Activated CD8-positive, alpha-beta T cell treated with anti-CD3 and anti-CD28 coated beads, Interleukin-2, amount 10 ng/mL, durations not matched to agents 7 days and 5 days (primary cell): ENCODE results near the gene HS3ST5. TPM values are rescaled to one million over a fixed set of nuclear protein-coding genes. Genes with fewer than 3 reads are reported as not detected.
"Not testable (repeated sequence)": the region's sequence is repeated elsewhere in the genome, so short reads cannot be mapped to it uniquely, and the experiment has no call there.

Experiments
- ATAC-seq: fragments of 150-1000 bp; cut with Tn5 transposase; one replicate; pipeline ENCODE4 v1.10.0; 2021; ENCODE audit warnings: moderate library complexity
- CTCF ChIA-PET: fragments of 350-600 bp; sonication (Branson Sonifier 250); formaldehyde crosslinking; loops from one replicate; lab custom pipeline; 2021; ENCODE audit warnings: antibody characterized with exemption; lab: Charles Lee
- POLR2A ChIA-PET: fragments of 350-600 bp; sonication (Branson Sonifier 250); formaldehyde crosslinking; loops from one replicate; lab custom pipeline; 2021; ENCODE audit warnings: antibody characterized with exemption; lab: Charles Lee
- DNase-seq: peaks from one replicate; pipeline ENCODE4 v3.0.0-alpha.2; 2020
- H3K27ac Mint-ChIP-seq: one replicate; pipeline ENCODE4 v1.8.0; 2021; ENCODE audit warnings: mild to moderate bottlenecking, mixed read lengths
- H3K27me3 Mint-ChIP-seq: one replicate; pipeline ENCODE4 v1.8.0; 2021; ENCODE audit warnings: low read depth, mixed read lengths
- H3K36me3 Mint-ChIP-seq: one replicate; pipeline ENCODE4 v1.8.0; 2021; ENCODE audit warnings: low read depth, mixed read lengths
- H3K4me1 Mint-ChIP-seq: one replicate; pipeline ENCODE4 v1.8.0; 2021; ENCODE audit warnings: low read depth, mixed read lengths
- H3K4me3 Mint-ChIP-seq: one replicate; pipeline ENCODE4 v1.8.0; 2021; ENCODE audit warnings: mild to moderate bottlenecking, mixed read lengths
- H3K9me3 Mint-ChIP-seq: one replicate; pipeline ENCODE4 v1.8.0; 2022; ENCODE audit warnings: mixed read lengths; ENCODE audit not compliant: insufficient read depth
- total RNA-seq, 2 experiments: library from RNA; stranded (reverse); gene quantifications; one replicate each; pipeline ENCODE4 v1.2.3, GENCODE V29; 2021

Gene HS3ST5
- total RNA-seq, 2 experiments from 2014 or later = not detected

DNA sequence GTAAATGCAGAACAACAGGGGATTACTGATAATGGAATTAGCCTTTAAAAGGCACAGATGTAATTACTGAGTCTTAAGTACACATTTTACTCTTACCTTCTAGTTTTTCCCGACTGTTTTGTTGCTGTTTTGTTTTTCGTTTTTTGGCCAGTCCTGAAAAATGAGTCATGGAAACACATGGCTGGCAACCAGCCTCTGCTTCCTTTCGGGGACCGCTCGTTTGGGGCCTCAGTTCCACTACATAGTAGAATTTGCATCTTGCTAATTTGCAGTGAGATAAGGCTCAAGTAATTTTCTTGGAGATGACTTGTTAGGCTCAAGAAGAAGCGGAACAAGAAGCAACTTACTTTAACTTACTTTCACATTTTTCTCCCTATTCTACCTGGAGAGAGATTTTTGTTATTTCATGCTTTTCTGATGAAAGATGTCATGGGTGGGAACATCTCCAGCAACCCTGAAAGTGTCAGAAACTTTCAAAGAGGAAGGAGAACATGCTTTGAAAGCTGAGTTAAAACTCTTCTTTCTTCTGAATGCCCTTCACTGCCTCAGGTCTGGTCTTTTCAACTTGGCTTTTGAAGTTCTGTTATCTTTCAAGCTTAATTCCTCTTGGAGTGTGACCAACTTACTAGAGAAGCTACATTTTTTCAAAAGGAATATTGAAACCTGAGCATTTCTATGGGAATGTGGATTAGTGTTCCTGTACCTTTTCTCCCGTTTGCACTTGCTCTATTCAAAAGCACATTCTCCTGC is 300.4 kb downstream of the HS3ST5 start:
- H3K4me1 Mint-ChIP-seq = no peaks in the 10 kb centered on the region
- ATAC-seq (no peak), DNase-seq (no peak)
- H3K9me3 Mint-ChIP-seq = no peaks in the 10 kb centered on the region
- no peaks in the 10 kb centered on the region for H3K27me3 Mint-ChIP-seq
- H3K4me3 Mint-ChIP-seq = no peak overlapping the region
- CTCF ChIA-PET = no interaction called here
- H3K27ac Mint-ChIP-seq = no peak overlapping the region
- POLR2A ChIA-PET = no interaction called here
- no peaks in the 10 kb centered on the region for H3K36me3 Mint-ChIP-seq

- ATAC-seq (no peak), DNase-seq (no peak)
- ChIA-PET CTCF (no interaction called here), POLR2A (no interaction called here)
- no peaks in the 10 kb centered on the region for H3K27me3 Mint-ChIP-seq
- H3K4me3 Mint-ChIP-seq = no peak overlapping the region
- H3K4me1 Mint-ChIP-seq = no peaks in the 10 kb centered on the region
- no peaks in the 10 kb centered on the region for H3K9me3 Mint-ChIP-seq
- H3K36me3 Mint-ChIP-seq = no peaks in the 10 kb centered on the region
- H3K27ac Mint-ChIP-seq = no peak overlapping the region
Observed at GRCh38 chr6:114040871-114041270, 302.0 kb downstream of the HS3ST5 start.

DNA sequence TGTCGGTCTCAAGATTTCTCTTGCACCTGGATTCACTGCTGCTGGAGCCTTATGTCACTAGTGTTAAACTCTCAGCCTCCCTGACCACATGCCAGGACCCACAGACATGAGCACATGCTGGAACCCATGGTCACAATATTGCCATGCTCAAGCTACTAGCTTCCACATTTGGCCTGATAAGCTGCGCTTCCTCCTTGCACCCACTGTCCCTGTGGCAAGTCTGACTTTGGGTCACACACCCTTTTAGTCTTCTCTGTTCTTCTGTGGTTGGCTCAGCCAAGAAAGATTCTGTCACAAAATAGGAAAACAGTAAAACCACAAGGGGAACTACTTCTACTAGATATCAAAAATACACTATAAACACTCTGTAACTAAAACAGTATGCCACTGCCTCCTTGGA is 303.0 kb downstream of the HS3ST5 start:
- H3K9me3 Mint-ChIP-seq = no peaks in the 10 kb centered on the region
- H3K27ac Mint-ChIP-seq = no peak overlapping the region
- no peaks in the 10 kb centered on the region for H3K4me1 Mint-ChIP-seq
- POLR2A ChIA-PET = no interaction called here
- H3K4me3 Mint-ChIP-seq = no peak overlapping the region
- ATAC-seq = no peak
- DNase-seq = no peak
- CTCF ChIA-PET = no interaction called here
- H3K36me3 Mint-ChIP-seq = no peaks in the 10 kb centered on the region
- H3K27me3 Mint-ChIP-seq = peaks cover under 1% of the 10 kb centered on the region

DNA sequence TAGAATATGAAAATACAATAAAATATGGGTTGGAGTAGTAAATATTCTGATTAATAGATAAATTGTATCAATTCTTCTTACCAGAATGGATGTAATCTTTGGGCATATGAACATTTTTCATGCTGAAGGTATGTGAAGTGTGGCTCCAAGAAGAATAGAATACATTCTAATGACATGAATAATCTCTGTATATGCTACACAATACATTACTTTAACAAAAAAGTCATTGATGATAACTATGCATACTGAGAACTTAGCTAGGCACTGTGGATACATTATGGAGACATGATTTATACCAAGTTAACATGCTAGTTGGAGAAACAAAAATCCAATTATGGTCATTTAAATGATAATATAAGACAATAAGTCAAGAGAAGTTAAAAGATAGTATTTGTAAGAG is 309.2 kb downstream of the HS3ST5 start:
- POLR2A ChIA-PET = no interaction called here
- ATAC-seq (no peak), DNase-seq (no peak)
- H3K4me3 Mint-ChIP-seq = no peak overlapping the region
- H3K4me1 Mint-ChIP-seq = no peaks in the 10 kb centered on the region
- no peaks in the 10 kb centered on the region for H3K9me3 Mint-ChIP-seq
- H3K27me3 Mint-ChIP-seq = peaks cover 4% of the 10 kb centered on the region
- H3K36me3 Mint-ChIP-seq = no peaks in the 10 kb centered on the region
- H3K27ac Mint-ChIP-seq = no peak overlapping the region
- CTCF ChIA-PET = no interaction called here

DNA sequence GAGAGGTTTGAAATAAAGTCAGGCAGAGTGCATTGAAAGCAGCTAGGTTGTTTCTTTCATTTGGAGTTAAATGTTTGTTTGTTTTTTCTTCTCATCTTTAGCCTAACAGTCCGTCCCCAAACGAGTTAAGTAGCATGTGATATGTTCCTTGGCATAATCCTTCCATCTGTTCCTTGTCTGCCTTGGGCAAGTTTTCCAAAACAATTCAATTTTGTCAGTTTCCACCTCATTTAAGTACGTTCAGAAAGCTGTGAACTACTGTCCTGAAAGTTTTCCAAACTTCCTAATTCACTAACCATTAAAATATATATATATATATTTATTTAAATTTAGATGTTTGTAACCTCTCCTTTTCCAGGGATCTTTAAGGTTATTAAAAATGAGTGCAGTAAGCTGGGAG is 310.1 kb downstream of the HS3ST5 start:
- DNase-seq (no peak), ATAC-seq (no peak)
- no peaks in the 10 kb centered on the region for H3K9me3 Mint-ChIP-seq
- CTCF ChIA-PET = no interaction called here
- H3K27ac Mint-ChIP-seq = no peak overlapping the region
- H3K4me3 Mint-ChIP-seq = no peak overlapping the region
- H3K4me1 Mint-ChIP-seq = no peaks in the 10 kb centered on the region
- no peaks in the 10 kb centered on the region for H3K36me3 Mint-ChIP-seq
- POLR2A ChIA-PET = no interaction called here
- H3K27me3 Mint-ChIP-seq = peaks cover 4% of the 10 kb centered on the region

DNA sequence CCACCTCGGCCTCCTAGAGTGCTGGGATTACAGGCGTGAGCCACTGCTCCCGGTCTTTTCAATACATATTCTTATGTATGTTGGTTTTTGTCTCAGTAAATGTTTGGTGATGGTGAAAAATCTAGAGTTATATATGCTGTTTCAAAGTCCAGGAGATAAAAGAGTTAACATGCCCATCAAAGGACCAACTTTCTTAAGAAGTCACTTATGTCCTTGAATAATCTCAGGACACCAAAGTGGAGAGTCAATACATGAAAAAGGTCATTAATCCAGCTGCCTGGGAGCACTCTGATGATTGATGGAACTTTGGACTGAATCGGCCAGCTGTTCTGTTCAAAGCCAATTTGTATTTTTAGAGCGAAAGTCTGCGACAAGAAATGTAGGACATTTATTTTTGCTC is 312.1 kb downstream of the HS3ST5 start:
- H3K27me3 Mint-ChIP-seq = peaks cover 11% of the 10 kb centered on the region
- CTCF ChIA-PET = no interaction called here
- DNase-seq (no peak), ATAC-seq (no peak)
- no peaks in the 10 kb centered on the region for H3K9me3 Mint-ChIP-seq
- H3K36me3 Mint-ChIP-seq = no peaks in the 10 kb centered on the region
- no peak overlapping the region for H3K4me3 Mint-ChIP-seq
- POLR2A ChIA-PET = no interaction called here
- H3K4me1 Mint-ChIP-seq = no peaks in the 10 kb centered on the region
- no peak overlapping the region for H3K27ac Mint-ChIP-seq

- Mint-ChIP-seq H3K27me3 (peaks cover 7% of the 10 kb centered on the region), H3K36me3 (no peaks in the 10 kb centered on the region), H3K9me3 (no peaks in the 10 kb centered on the region), H3K4me1 (no peaks in the 10 kb centered on the region), H3K4me3 (no peak overlapping the region), H3K27ac (no peak overlapping the region)
- POLR2A ChIA-PET = no interaction called here
- ATAC-seq = no peak
- CTCF ChIA-PET = no interaction called here
- no peak for DNase-seq
Observed at GRCh38 chr6:114024746-114025145, 318.1 kb downstream of the HS3ST5 start.

DNA sequence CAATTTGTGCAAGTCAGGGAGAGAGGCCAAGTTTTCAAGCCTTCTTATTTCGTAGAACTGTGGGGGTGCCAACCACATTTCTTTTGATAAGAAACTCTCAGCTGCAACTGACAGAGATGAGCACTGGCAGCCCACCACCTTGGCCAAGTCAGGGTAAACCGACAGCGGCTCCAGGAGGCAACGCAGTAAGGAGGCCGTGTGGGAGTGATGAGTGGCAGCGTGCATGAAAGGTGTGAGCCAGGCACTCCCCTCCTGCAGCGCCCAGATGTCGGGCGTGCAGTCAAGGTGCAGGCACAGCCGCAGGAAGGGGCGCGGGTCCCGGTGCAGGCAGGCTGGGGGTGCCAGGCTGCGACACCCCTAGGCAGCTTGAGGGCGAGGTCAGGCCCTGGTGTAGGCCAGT is 322.6 kb downstream of the HS3ST5 start:
- Mint-ChIP-seq H3K4me3 (no peak overlapping the region), H3K4me1 (no peaks in the 10 kb centered on the region), H3K9me3 (no peaks in the 10 kb centered on the region), H3K27me3 (no peaks in the 10 kb centered on the region), H3K27ac (no peak overlapping the region), H3K36me3 (no peaks in the 10 kb centered on the region)
- POLR2A ChIA-PET = no interaction called here
- ATAC-seq = no peak
- DNase-seq = no peak
- CTCF ChIA-PET = no interaction called here

- DNase-seq, H3K27ac Mint-ChIP-seq, H3K4me1 Mint-ChIP-seq, H3K9me3 Mint-ChIP-seq, H3K36me3 Mint-ChIP-seq, H3K4me3 Mint-ChIP-seq, H3K27me3 Mint-ChIP-seq, CTCF ChIA-PET, POLR2A ChIA-PET, ATAC-seq: not testable (repeated sequence)
Observed at GRCh38 chr6:114017146-114017545, 325.7 kb downstream of the HS3ST5 start.

DNA sequence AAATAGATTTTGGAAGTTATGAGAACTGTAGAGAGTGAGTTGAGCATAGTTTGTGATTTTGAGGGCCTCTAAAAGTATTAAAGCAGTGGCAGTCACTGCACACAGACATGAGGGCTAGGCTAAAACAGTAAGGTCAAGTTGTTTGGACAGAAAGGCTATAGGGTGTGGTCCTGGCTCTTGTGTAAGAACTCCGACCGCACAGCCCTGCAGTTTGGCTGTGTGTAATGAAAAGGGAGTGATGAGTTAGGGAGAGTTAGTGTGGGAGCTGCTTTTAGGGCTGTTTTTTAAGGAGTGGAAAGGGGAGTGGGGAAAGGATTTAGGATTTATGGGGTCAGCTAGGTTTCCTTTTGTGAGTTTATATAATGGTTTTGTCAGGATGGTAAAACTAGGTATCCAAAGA is 328.7 kb downstream of the HS3ST5 start:
- DNase-seq, CTCF ChIA-PET, ATAC-seq, H3K9me3 Mint-ChIP-seq, H3K27me3 Mint-ChIP-seq, H3K4me3 Mint-ChIP-seq, H3K27ac Mint-ChIP-seq, H3K36me3 Mint-ChIP-seq, H3K4me1 Mint-ChIP-seq, POLR2A ChIA-PET: not testable (repeated sequence)

DNA sequence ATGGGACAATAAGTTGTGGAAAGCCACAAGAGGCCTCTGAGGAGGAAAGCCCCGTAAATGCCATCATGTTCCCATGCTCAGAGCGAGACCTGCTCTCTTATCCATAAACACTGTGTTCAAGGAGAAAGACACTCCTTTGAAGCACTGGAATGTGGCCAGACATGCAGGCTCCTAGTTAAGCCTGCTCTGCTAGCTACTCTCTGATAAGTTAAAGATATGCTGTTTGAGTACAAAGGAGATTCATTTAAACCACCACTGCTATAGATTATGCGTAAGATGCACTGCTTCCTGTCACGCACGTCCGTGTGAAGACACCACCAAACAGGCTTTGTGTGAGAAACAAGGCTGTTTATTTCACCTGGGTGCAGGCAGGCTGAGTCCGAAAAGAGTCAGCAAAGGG is 331.3 kb downstream of the HS3ST5 start:
- ATAC-seq, H3K4me3 Mint-ChIP-seq: not testable (repeated sequence)

GRCh38 chr6:114010540-114010939 is 332.3 kb downstream of the HS3ST5 start:
- no peak overlapping the region for H3K4me3 Mint-ChIP-seq
- no peak for ATAC-seq
- H3K4me1 Mint-ChIP-seq = peaks cover 10% of the 10 kb centered on the region
- H3K36me3 Mint-ChIP-seq = no peaks in the 10 kb centered on the region
- DNase-seq = no peak
- H3K27ac Mint-ChIP-seq = no peak overlapping the region
- ChIA-PET POLR2A (no interaction called here), CTCF (no interaction called here)
- peaks cover 4% of the 10 kb centered on the region for H3K27me3 Mint-ChIP-seq
- no peaks in the 10 kb centered on the region for H3K9me3 Mint-ChIP-seq

More for the DNA sequence above, 331.3 kb downstream of the HS3ST5 start:
- DNase-seq, POLR2A ChIA-PET, H3K27ac Mint-ChIP-seq, H3K4me1 Mint-ChIP-seq, H3K9me3 Mint-ChIP-seq, H3K27me3 Mint-ChIP-seq, CTCF ChIA-PET, H3K36me3 Mint-ChIP-seq: not testable (repeated sequence)

DNA sequence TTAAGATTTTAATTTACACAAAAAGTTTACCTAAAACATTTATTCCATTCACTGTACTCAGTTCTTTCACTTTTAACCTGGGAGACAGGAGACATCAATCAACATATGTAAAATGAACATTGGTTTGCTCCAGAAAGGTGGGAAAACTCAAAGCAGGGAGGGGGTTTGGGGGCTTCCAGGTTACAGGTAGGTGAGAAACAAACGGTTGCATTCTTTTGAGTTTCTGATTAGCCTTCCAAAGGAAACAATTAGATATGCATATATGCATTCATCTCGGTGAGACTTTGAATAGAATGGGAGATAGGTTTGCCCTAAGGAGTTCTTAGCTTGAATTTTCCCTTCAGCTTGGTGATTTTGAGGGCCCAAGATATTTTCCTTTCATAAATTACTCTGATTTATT is 333.6 kb downstream of the HS3ST5 start:
- Mint-ChIP-seq H3K27ac (no peak overlapping the region), H3K36me3 (no peaks in the 10 kb centered on the region), H3K27me3 (peaks cover 4% of the 10 kb centered on the region), H3K4me3 (no peak overlapping the region), H3K4me1 (peaks cover 10% of the 10 kb centered on the region), H3K9me3 (no peaks in the 10 kb centered on the region)
- CTCF ChIA-PET = no interaction called here
- POLR2A ChIA-PET = no interaction called here
- ATAC-seq = no peak
- DNase-seq = no peak
